Measurements from ENCODE around the gene IBSP.

Gene IBSP

GRCh38 chr4:87785731-87786509 lies 13.4 kb upstream of the IBSP start:
- Histone ChIP-seq H3K27me3 (replicated peaks in 2 of 5; ENCODE audit: control insufficient read depth in 4 of 5, insufficient read depth in 5 of 5, low read length in 4 of 5) (no peaks in the 10 kb centered on the region), H3K36me3 (ENCODE audit: control insufficient read depth in 4 of 4, insufficient read depth in 4 of 4, low read length in 3 of 4) (no peaks in the 10 kb centered on the region), H3K4me3 (ENCODE audit: control insufficient read depth in 1 of 7, extremely low read depth in 1 of 7, insufficient read depth in 4 of 7, low read depth in 2 of 7, low read length in 6 of 7) (no peak overlapping the region), H3K4me1 (ENCODE audit: control extremely low read depth in 1 of 4, control insufficient read depth in 4 of 4, insufficient read depth in 4 of 4, low read length in 3 of 4) (no peaks in the 10 kb centered on the region), H3K9me3 (ENCODE audit: control extremely low read depth in 1 of 5, control insufficient read depth in 4 of 5, insufficient read depth in 2 of 5, low read depth in 1 of 5, low read length in 4 of 5) (no peaks in the 10 kb centered on the region), H3K27ac (ENCODE audit: insufficient read depth in 1 of 2, low read depth in 1 of 2, low read length in 2 of 2, poor library complexity in 1 of 2, severe bottlenecking in 2 of 2) (no peak overlapping the region)
- WGBS (ENCODE audit: insufficient coverage) = 86% methylated on average over 13 of the region's 15 CpGs
- CTCF ChIA-PET = no interaction called here
- peak in 2 of 3 donors; percentile 4 to 36 for DNase-seq
- POLR2A ChIA-PET = no interaction called here

GRCh38 chr4:87802858-87803257 lies 3.5 kb downstream of the IBSP start:
- ChIA-PET CTCF (no interaction called here), POLR2A (no interaction called here)
- Histone ChIP-seq H3K36me3 (ENCODE audit: control insufficient read depth in 4 of 4, insufficient read depth in 4 of 4, low read length in 3 of 4) (no peaks in the 10 kb centered on the region), H3K27me3 (replicated peaks in 2 of 5; ENCODE audit: control insufficient read depth in 4 of 5, insufficient read depth in 5 of 5, low read length in 4 of 5) (no peaks in the 10 kb centered on the region), H3K9me3 (ENCODE audit: control extremely low read depth in 1 of 5, control insufficient read depth in 4 of 5, insufficient read depth in 2 of 5, low read depth in 1 of 5, low read length in 4 of 5) (no peaks in the 10 kb centered on the region), H3K4me1 (ENCODE audit: control extremely low read depth in 1 of 4, control insufficient read depth in 4 of 4, insufficient read depth in 4 of 4, low read length in 3 of 4) (no peaks in the 10 kb centered on the region), H3K4me3 (ENCODE audit: control insufficient read depth in 1 of 7, extremely low read depth in 1 of 7, insufficient read depth in 4 of 7, low read depth in 2 of 7, low read length in 6 of 7) (no peak overlapping the region), H3K27ac (ENCODE audit: insufficient read depth in 1 of 2, low read depth in 1 of 2, low read length in 2 of 2, poor library complexity in 1 of 2, severe bottlenecking in 2 of 2) (no peak overlapping the region)
- DNase-seq = no peak

GRCh38 chr4:87803421-87803820 lies 4.1 kb downstream of the IBSP start:
- 83% methylated on average over 1 of the region's 2 CpGs for WGBS (ENCODE audit: insufficient coverage)
- no peaks in the 10 kb centered on the region for H3K9me3 ChIP-seq (ENCODE audit: control extremely low read depth in 1 of 5, control insufficient read depth in 4 of 5, insufficient read depth in 2 of 5, low read depth in 1 of 5, low read length in 4 of 5)
- no peaks in the 10 kb centered on the region for H3K4me1 ChIP-seq (ENCODE audit: control extremely low read depth in 1 of 4, control insufficient read depth in 4 of 4, insufficient read depth in 4 of 4, low read length in 3 of 4)
- ChIA-PET CTCF (no interaction called here), POLR2A (no interaction called here)
- no peak overlapping the region for H3K27ac ChIP-seq (ENCODE audit: insufficient read depth in 1 of 2, low read depth in 1 of 2, low read length in 2 of 2, poor library complexity in 1 of 2, severe bottlenecking in 2 of 2)
- H3K36me3 ChIP-seq (ENCODE audit: control insufficient read depth in 4 of 4, insufficient read depth in 4 of 4, low read length in 3 of 4) = no peaks in the 10 kb centered on the region
- H3K4me3 ChIP-seq (ENCODE audit: control insufficient read depth in 1 of 7, extremely low read depth in 1 of 7, insufficient read depth in 4 of 7, low read depth in 2 of 7, low read length in 6 of 7) = no peak overlapping the region
- no peaks in the 10 kb centered on the region for H3K27me3 ChIP-seq (replicated peaks in 2 of 5; ENCODE audit: control insufficient read depth in 4 of 5, insufficient read depth in 5 of 5, low read length in 4 of 5)
- no peak for DNase-seq

GRCh38 chr4:87804871-87805270 lies 5.5 kb downstream of the IBSP start:
- H3K27me3 ChIP-seq (replicated peaks in 2 of 5; ENCODE audit: control insufficient read depth in 4 of 5, insufficient read depth in 5 of 5, low read length in 4 of 5) = no peaks in the 10 kb centered on the region
- POLR2A ChIA-PET = no interaction called here
- CTCF ChIA-PET = no interaction called here
- no peaks in the 10 kb centered on the region for H3K36me3 ChIP-seq (ENCODE audit: control insufficient read depth in 4 of 4, insufficient read depth in 4 of 4, low read length in 3 of 4)
- no peak overlapping the region for H3K27ac ChIP-seq (ENCODE audit: insufficient read depth in 1 of 2, low read depth in 1 of 2, low read length in 2 of 2, poor library complexity in 1 of 2, severe bottlenecking in 2 of 2)
- 100% methylated on average over 2 of the region's 2 CpGs for WGBS (ENCODE audit: insufficient coverage)
- H3K9me3 ChIP-seq (ENCODE audit: control extremely low read depth in 1 of 5, control insufficient read depth in 4 of 5, insufficient read depth in 2 of 5, low read depth in 1 of 5, low read length in 4 of 5) = no peaks in the 10 kb centered on the region
- DNase-seq = no peak
- no peak overlapping the region for H3K4me3 ChIP-seq (ENCODE audit: control insufficient read depth in 1 of 7, extremely low read depth in 1 of 7, insufficient read depth in 4 of 7, low read depth in 2 of 7, low read length in 6 of 7)
- H3K4me1 ChIP-seq (ENCODE audit: control extremely low read depth in 1 of 4, control insufficient read depth in 4 of 4, insufficient read depth in 4 of 4, low read length in 3 of 4) = no peaks in the 10 kb centered on the region

GRCh38 chr4:87805971-87806370 lies 6.6 kb downstream of the IBSP start:
- Histone ChIP-seq H3K4me3 (ENCODE audit: control insufficient read depth in 1 of 7, extremely low read depth in 1 of 7, insufficient read depth in 4 of 7, low read depth in 2 of 7, low read length in 6 of 7) (no peak overlapping the region), H3K4me1 (ENCODE audit: control extremely low read depth in 1 of 4, control insufficient read depth in 4 of 4, insufficient read depth in 4 of 4, low read length in 3 of 4) (no peaks in the 10 kb centered on the region), H3K27me3 (replicated peaks in 2 of 5; ENCODE audit: control insufficient read depth in 4 of 5, insufficient read depth in 5 of 5, low read length in 4 of 5) (no peaks in the 10 kb centered on the region), H3K27ac (ENCODE audit: insufficient read depth in 1 of 2, low read depth in 1 of 2, low read length in 2 of 2, poor library complexity in 1 of 2, severe bottlenecking in 2 of 2) (no peak overlapping the region), H3K9me3 (ENCODE audit: control extremely low read depth in 1 of 5, control insufficient read depth in 4 of 5, insufficient read depth in 2 of 5, low read depth in 1 of 5, low read length in 4 of 5) (no peaks in the 10 kb centered on the region), H3K36me3 (ENCODE audit: control insufficient read depth in 4 of 4, insufficient read depth in 4 of 4, low read length in 3 of 4) (no peaks in the 10 kb centered on the region)
- ChIA-PET POLR2A (no interaction called here), CTCF (no interaction called here)
- no peak for DNase-seq
- no CpG with 5 or more reads among the region's 2 CpGs for WGBS (ENCODE audit: insufficient coverage)

GRCh38 chr4:87806520-87806919 lies 7.2 kb downstream of the IBSP start:
- ChIA-PET POLR2A (no interaction called here), CTCF (no interaction called here)
- no peak for DNase-seq
- WGBS (ENCODE audit: insufficient coverage) = 100% methylated on average over 2 of the region's 3 CpGs
- no peaks in the 10 kb centered on the region for H3K4me1 ChIP-seq (ENCODE audit: control extremely low read depth in 1 of 4, control insufficient read depth in 4 of 4, insufficient read depth in 4 of 4, low read length in 3 of 4)
- H3K27me3 ChIP-seq (replicated peaks in 2 of 5; ENCODE audit: control insufficient read depth in 4 of 5, insufficient read depth in 5 of 5, low read length in 4 of 5) = no peaks in the 10 kb centered on the region
- H3K4me3 ChIP-seq (ENCODE audit: control insufficient read depth in 1 of 7, extremely low read depth in 1 of 7, insufficient read depth in 4 of 7, low read depth in 2 of 7, low read length in 6 of 7) = no peak overlapping the region
- H3K27ac ChIP-seq (ENCODE audit: insufficient read depth in 1 of 2, low read depth in 1 of 2, low read length in 2 of 2, poor library complexity in 1 of 2, severe bottlenecking in 2 of 2) = no peak overlapping the region
- H3K9me3 ChIP-seq (ENCODE audit: control extremely low read depth in 1 of 5, control insufficient read depth in 4 of 5, insufficient read depth in 2 of 5, low read depth in 1 of 5, low read length in 4 of 5) = peaks cover 0 to 2% (median 0%) of the 10 kb centered on the region in 5 experiments
- H3K36me3 ChIP-seq (ENCODE audit: control insufficient read depth in 4 of 4, insufficient read depth in 4 of 4, low read length in 3 of 4) = no peaks in the 10 kb centered on the region

- H3K36me3 ChIP-seq (ENCODE audit: control insufficient read depth in 4 of 4, insufficient read depth in 4 of 4, low read length in 3 of 4) = no peaks in the 10 kb centered on the region
- no peak overlapping the region for H3K27ac ChIP-seq (ENCODE audit: insufficient read depth in 1 of 2, low read depth in 1 of 2, low read length in 2 of 2, poor library complexity in 1 of 2, severe bottlenecking in 2 of 2)
- POLR2A ChIA-PET = no interaction called here
- H3K9me3 ChIP-seq (ENCODE audit: control extremely low read depth in 1 of 5, control insufficient read depth in 4 of 5, insufficient read depth in 2 of 5, low read depth in 1 of 5, low read length in 4 of 5) = peaks cover 0 to 5% (median 0%) of the 10 kb centered on the region in 5 experiments
- no peaks in the 10 kb centered on the region for H3K4me1 ChIP-seq (ENCODE audit: control extremely low read depth in 1 of 4, control insufficient read depth in 4 of 4, insufficient read depth in 4 of 4, low read length in 3 of 4)
- H3K4me3 ChIP-seq (ENCODE audit: control insufficient read depth in 1 of 7, extremely low read depth in 1 of 7, insufficient read depth in 4 of 7, low read depth in 2 of 7, low read length in 6 of 7) = no peak overlapping the region
- 80% methylated on average over 1 of the region's 3 CpGs for WGBS (ENCODE audit: insufficient coverage)
- no peak for DNase-seq
- H3K27me3 ChIP-seq (replicated peaks in 2 of 5; ENCODE audit: control insufficient read depth in 4 of 5, insufficient read depth in 5 of 5, low read length in 4 of 5) = no peaks in the 10 kb centered on the region
- CTCF ChIA-PET = no interaction called here
Observed at GRCh38 chr4:87807402-87807801, 8.0 kb downstream of the IBSP start.
